ENCODE measurements around the gene ECEL1. TPM values are rescaled to one million over a fixed set of nuclear protein-coding genes. Genes with fewer than 3 reads are reported as not detected.
"Not testable (repeated sequence)": the region's sequence is repeated elsewhere in the genome, so short reads cannot be mapped to it uniquely, and the experiment has no call there.

ECEL1 gene
- total RNA-seq, 4 donors from 2014 or later = 1.9 to 10.8 TPM; not detected in 2

- H3K27ac ChIP-seq = no peak overlapping the region
- no peaks in the 10 kb centered on the region for H3K36me3 ChIP-seq
- H3K4me1 ChIP-seq = no peaks in the 10 kb centered on the region
- intact Hi-C loops (cut with DNase I; ENCODE audit: low total_unique reads) = no loop called here
- no peaks in the 10 kb centered on the region for H3K9me3 ChIP-seq
- no peak for DNase-seq
- no peaks in the 10 kb centered on the region for H3K27me3 ChIP-seq
- H3K4me3 ChIP-seq = no peak overlapping the region
- no peak for TF ChIP-seq CTCF (IDR thresholded peaks at IDR 0.05)
Observed at GRCh38 chr2:232454630-232455029, 33.0 kb downstream of the ECEL1 start.

- H3K9me3 ChIP-seq; intact Hi-C loops (cut with DNase I; ENCODE audit: low total_unique reads); H3K4me1 ChIP-seq; H3K27ac ChIP-seq; H3K36me3 ChIP-seq; H3K4me3 ChIP-seq; H3K27me3 ChIP-seq; DNase-seq: not testable (repeated sequence)
Observed at GRCh38 chr2:232451645-232452044, 36.0 kb downstream of the ECEL1 start.

GRCh38 chr2:232449964-232450363 lies 37.7 kb downstream of the ECEL1 start:
- Histone ChIP-seq H3K36me3 (no peaks in the 10 kb centered on the region), H3K4me3 (no peak overlapping the region), H3K9me3 (no peaks in the 10 kb centered on the region), H3K27me3 (no peaks in the 10 kb centered on the region), H3K4me1 (no peaks in the 10 kb centered on the region), H3K27ac (no peak overlapping the region)
- intact Hi-C loops (cut with DNase I; ENCODE audit: low total_unique reads) = no loop called here
- DNase-seq = no peak
- TF ChIP-seq POLR2A (IDR thresholded peaks at IDR 0.05) (no peak), CTCF (IDR thresholded peaks at IDR 0.05) (no peak)

- TF ChIP-seq CTCF (IDR thresholded peaks at IDR 0.05) = no peak
- TF ChIP-seq POLR2A (IDR thresholded peaks at IDR 0.05) = no peak
- H3K36me3 ChIP-seq = no peaks in the 10 kb centered on the region
- H3K27ac ChIP-seq = no peak overlapping the region
- H3K4me1 ChIP-seq = no peaks in the 10 kb centered on the region
- no peak for DNase-seq
- no peaks in the 10 kb centered on the region for H3K27me3 ChIP-seq
- intact Hi-C loops (cut with DNase I; ENCODE audit: low total_unique reads) = no loop called here
- no peak overlapping the region for H3K4me3 ChIP-seq
- no peaks in the 10 kb centered on the region for H3K9me3 ChIP-seq
Observed at GRCh38 chr2:232448304-232448690, 39.3 kb downstream of the ECEL1 start.

GRCh38 chr2:232447638-232448303 lies 39.9 kb downstream of the ECEL1 start:
- intact Hi-C loops (cut with DNase I; ENCODE audit: low total_unique reads) = no loop called here
- no peak for TF ChIP-seq CTCF (IDR thresholded peaks at IDR 0.05)
- TF ChIP-seq POLR2A (IDR thresholded peaks at IDR 0.05) = no peak

More at GRCh38 chr2:232447638-232448303, 39.9 kb downstream of the ECEL1 start:
- DNase-seq = no peak
- no peaks in the 10 kb centered on the region for H3K9me3 ChIP-seq
- no peaks in the 10 kb centered on the region for H3K36me3 ChIP-seq
- H3K4me3 ChIP-seq = no peak overlapping the region
- H3K27ac ChIP-seq = no peak overlapping the region
- H3K27me3 ChIP-seq = no peaks in the 10 kb centered on the region
- H3K4me1 ChIP-seq = no peaks in the 10 kb centered on the region

Data from uterus (tissue), 4 donors.